Astrocyte (in vitro differentiated cells and primary cell): ENCODE data around the gene RAB31.

ENCODE experiments used
- EZH2 ChIP-seq: IDR thresholded peaks from 2 replicates; pipeline ENCODE4 v1.6.1; 2012; ENCODE audit warnings: mild to moderate bottlenecking, low read length, inconsistent platforms; ENCODE audit not compliant: insufficient read depth
- TF ChIP-seq, protein P1 (sequence below): IDR thresholded peaks from 2 replicates; pipeline ENCODE4 v1.5.1; 2011; ENCODE audit warnings: low read depth, mild to moderate bottlenecking, inconsistent platforms, low read length, moderate library complexity; ENCODE audit not compliant: insufficient read depth

GRCh38 chr18:9730786-9731185, 22.7 kb downstream of the RAB31 start:
- TF ChIP-seq, protein P1, sequence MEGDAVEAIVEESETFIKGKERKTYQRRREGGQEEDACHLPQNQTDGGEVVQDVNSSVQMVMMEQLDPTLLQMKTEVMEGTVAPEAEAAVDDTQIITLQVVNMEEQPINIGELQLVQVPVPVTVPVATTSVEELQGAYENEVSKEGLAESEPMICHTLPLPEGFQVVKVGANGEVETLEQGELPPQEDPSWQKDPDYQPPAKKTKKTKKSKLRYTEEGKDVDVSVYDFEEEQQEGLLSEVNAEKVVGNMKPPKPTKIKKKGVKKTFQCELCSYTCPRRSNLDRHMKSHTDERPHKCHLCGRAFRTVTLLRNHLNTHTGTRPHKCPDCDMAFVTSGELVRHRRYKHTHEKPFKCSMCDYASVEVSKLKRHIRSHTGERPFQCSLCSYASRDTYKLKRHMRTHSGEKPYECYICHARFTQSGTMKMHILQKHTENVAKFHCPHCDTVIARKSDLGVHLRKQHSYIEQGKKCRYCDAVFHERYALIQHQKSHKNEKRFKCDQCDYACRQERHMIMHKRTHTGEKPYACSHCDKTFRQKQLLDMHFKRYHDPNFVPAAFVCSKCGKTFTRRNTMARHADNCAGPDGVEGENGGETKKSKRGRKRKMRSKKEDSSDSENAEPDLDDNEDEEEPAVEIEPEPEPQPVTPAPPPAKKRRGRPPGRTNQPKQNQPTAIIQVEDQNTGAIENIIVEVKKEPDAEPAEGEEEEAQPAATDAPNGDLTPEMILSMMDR = no peak
- TF ChIP-seq EZH2 = no peak
